Neural progenitor cell (in vitro differentiated cells): ENCODE data around the gene IQCN. TPM values are rescaled to one million over a fixed set of nuclear protein-coding genes. Genes with fewer than 3 reads are reported as not detected.

Experiments used
- DNase-seq: peaks from one replicate; pipeline ENCODE4 v3.0.0-alpha.2; 2016; ENCODE audit warnings: low spot score
- H2AFZ ChIP-seq: fragments of 200-600 bp; sonication (generic); replicated peaks from 2 replicates; pipeline ENCODE4 v1.6.1; 2016; ENCODE audit warnings: antibody characterized with exemption
- H3F3A ChIP-seq: fragments of 200-600 bp; sonication (generic); 2 replicates; pipeline ENCODE4 v1.6.1; 2016; ENCODE audit warnings: antibody characterized with exemption, low read depth
- H3K27ac ChIP-seq: fragments of 200-600 bp; sonication (generic); 2 replicates; pipeline ENCODE4 v1.5.1; 2016; ENCODE audit warnings: mild to moderate bottlenecking
- H3K27me3 ChIP-seq: fragments of 200-600 bp; sonication (generic); 2 replicates; pipeline ENCODE4 v1.6.1; 2016; ENCODE audit warnings: mild to moderate bottlenecking, moderate library complexity
- H3K36me3 ChIP-seq: fragments of 200-600 bp; sonication (generic); 2 replicates; pipeline ENCODE4 v1.5.1; 2016
- H3K4me1 ChIP-seq: fragments of 200-600 bp; sonication (generic); 2 replicates; pipeline ENCODE4 v1.6.1; 2016; ENCODE audit warnings: mixed run types
- H3K4me2 ChIP-seq: fragments of 200-600 bp; sonication (generic); 2 replicates; pipeline ENCODE4 v1.6.1; 2016
- H3K4me3 ChIP-seq: fragments of 200-600 bp; sonication (generic); 2 replicates; pipeline ENCODE4 v1.5.1; 2016
- H3K79me2 ChIP-seq: fragments of 200-600 bp; sonication (generic); 2 replicates; pipeline ENCODE4 v1.6.1; 2016; ENCODE audit warnings: low read depth
- H3K9ac ChIP-seq: fragments of 200-600 bp; sonication (generic); 2 replicates; pipeline ENCODE4 v1.6.1; 2016
- H3K9me3 ChIP-seq: fragments of 200-600 bp; sonication (generic); 2 replicates; pipeline ENCODE4 v1.5.1; 2016; ENCODE audit warnings: low read depth
- H4K20me1 ChIP-seq: fragments of 200-600 bp; sonication (generic); 2 replicates; pipeline ENCODE4 v1.6.1; 2016; ENCODE audit warnings: low read depth
- H3K27ac Mint-ChIP-seq: 3 replicates; pipeline ENCODE4 v1.8.0; 2021; ENCODE audit warnings: mixed read lengths
- H3K27me3 Mint-ChIP-seq: 2 replicates; pipeline ENCODE4 v1.8.0; 2022; ENCODE audit warnings: low read depth, mild to moderate bottlenecking, inconsistent platforms, moderate library complexity, mixed read lengths; ENCODE audit not compliant: insufficient read depth
- H3K36me3 Mint-ChIP-seq: 3 replicates; pipeline ENCODE4 v1.8.0; 2021; ENCODE audit warnings: mixed read lengths
- H3K4me1 Mint-ChIP-seq: 3 replicates; pipeline ENCODE4 v1.8.0; 2021; ENCODE audit warnings: mixed read lengths
- H3K4me3 Mint-ChIP-seq: 3 replicates; pipeline ENCODE4 v1.8.0; 2021; ENCODE audit warnings: mild to moderate bottlenecking, moderate library complexity, mixed read lengths
- H3K9me3 Mint-ChIP-seq: 3 replicates; pipeline ENCODE4 v1.8.0; 2020; ENCODE audit warnings: mixed read lengths
- CTCF ChIP-seq: fragments of 200-600 bp; sonication (generic); IDR thresholded peaks from 2 replicates; pipeline ENCODE4 v1.5.1; 2017; ENCODE audit warnings: antibody characterized with exemption, mild to moderate bottlenecking
- EZH2 ChIP-seq: fragments of 200-600 bp; sonication (generic); IDR thresholded peaks from 2 replicates; pipeline ENCODE4 v1.6.1; 2017; ENCODE audit warnings: antibody characterized with exemption, mild to moderate bottlenecking, moderate library complexity
- EZH2phosphoT487 ChIP-seq: fragments of 200-600 bp; sonication (generic); IDR thresholded peaks from 2 replicates; pipeline ENCODE4 v1.6.1; 2017; ENCODE audit warnings: antibody characterized with exemption
- total RNA-seq: library from RNA; depleted of rRNA; stranded (reverse); fragments of >200 nt; gene quantifications from 2 replicates; pipeline ENCODE4 v1.2.3, GENCODE V29; 2015; ENCODE audit warnings: low replicate concordance

The IQCN gene
- total RNA-seq, 1 donor from 2014 or later = 0.11 TPM

GRCh38 chr19:18308051-18308947 is 34.0 kb upstream of the IQCN start:
- Histone ChIP-seq H3K27ac (no peak overlapping the region), H2AFZ (no peak overlapping the region), H3F3A (peaks cover 43% of the 10 kb centered on the region), H3K4me3 (no peak overlapping the region), H3K27me3 (no peaks in the 10 kb centered on the region), H3K79me2 (peaks cover 10% of the 10 kb centered on the region), H3K4me1 (peaks cover 21% of the 10 kb centered on the region), H3K9ac (no peak overlapping the region), H3K9me3 (no peaks in the 10 kb centered on the region), H4K20me1 (peaks cover 39% of the 10 kb centered on the region), H3K4me2 (no peak overlapping the region), H3K36me3 (peaks cover 3% of the 10 kb centered on the region)
- no peaks in the 10 kb centered on the region for H3K27me3 Mint-ChIP-seq
- no peak overlapping the region for H3K27ac Mint-ChIP-seq
- TF ChIP-seq CTCF (no peak), EZH2 (no peak), EZH2phosphoT487 (no peak)
- H3K36me3 Mint-ChIP-seq = peaks cover 13% of the 10 kb centered on the region
- H3K4me1 Mint-ChIP-seq = peaks cover 28% of the 10 kb centered on the region
- H3K9me3 Mint-ChIP-seq = no peaks in the 10 kb centered on the region
- H3K4me3 Mint-ChIP-seq = no peak overlapping the region
- DNase-seq = no peak

DNA sequence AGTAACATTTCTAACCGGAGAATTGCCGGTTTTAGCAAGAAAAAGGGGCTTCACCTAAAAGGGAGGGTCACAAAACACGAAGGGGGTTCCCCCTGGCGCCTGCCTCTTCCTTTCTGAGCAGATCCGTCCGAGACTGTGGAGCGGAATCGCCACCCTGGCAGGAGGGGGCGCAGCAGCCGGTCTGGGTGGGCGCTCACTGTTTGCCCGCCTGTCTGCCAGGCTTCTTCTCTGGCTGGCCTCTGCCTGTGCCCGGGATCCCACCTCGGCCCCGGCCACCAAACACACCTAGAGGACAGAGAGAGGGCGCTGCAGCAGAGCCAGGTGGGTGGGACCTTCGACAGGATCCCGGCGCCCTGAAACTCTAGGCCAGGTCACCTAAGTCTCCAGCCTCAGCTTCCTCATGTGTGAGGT is 33.0 kb upstream of the IQCN start:
- Histone ChIP-seq H3K4me3 (no peak overlapping the region), H3K27ac (no peak overlapping the region), H2AFZ (no peak overlapping the region), H4K20me1 (peaks cover 31% of the 10 kb centered on the region), H3K9ac (no peak overlapping the region), H3K9me3 (no peaks in the 10 kb centered on the region), H3K36me3 (no peaks in the 10 kb centered on the region), H3K4me1 (peaks cover 21% of the 10 kb centered on the region), H3F3A (peaks cover 44% of the 10 kb centered on the region), H3K79me2 (no peaks in the 10 kb centered on the region), H3K4me2 (no peak overlapping the region), H3K27me3 (no peaks in the 10 kb centered on the region)
- Mint-ChIP-seq H3K9me3 (no peaks in the 10 kb centered on the region), H3K4me1 (peaks cover 28% of the 10 kb centered on the region), H3K27me3 (no peaks in the 10 kb centered on the region), H3K36me3 (peaks cover 8% of the 10 kb centered on the region), H3K4me3 (peak overlapping the region; percentile 43), H3K27ac (peak overlapping the region; percentile 95)
- no peak for TF ChIP-seq EZH2
- TF ChIP-seq CTCF = no peak
- TF ChIP-seq EZH2phosphoT487 = no peak
- DNase-seq = no peak

GRCh38 chr19:18306888-18307260 is 32.6 kb upstream of the IQCN start:
- Histone ChIP-seq H2AFZ (no peak overlapping the region), H3F3A (peaks cover 44% of the 10 kb centered on the region), H3K79me2 (no peaks in the 10 kb centered on the region), H3K4me2 (no peak overlapping the region), H3K9me3 (no peaks in the 10 kb centered on the region), H3K36me3 (no peaks in the 10 kb centered on the region), H3K4me1 (peaks cover 21% of the 10 kb centered on the region), H4K20me1 (peaks cover 27% of the 10 kb centered on the region), H3K27me3 (no peaks in the 10 kb centered on the region), H3K4me3 (no peak overlapping the region), H3K9ac (no peak overlapping the region), H3K27ac (no peak overlapping the region)
- no peak for DNase-seq
- Mint-ChIP-seq H3K9me3 (no peaks in the 10 kb centered on the region), H3K4me3 (peak overlapping the region; percentile 43), H3K36me3 (peaks cover 8% of the 10 kb centered on the region), H3K27me3 (no peaks in the 10 kb centered on the region), H3K27ac (peak overlapping the region; percentile 95), H3K4me1 (peaks cover 28% of the 10 kb centered on the region)
- no peak for TF ChIP-seq EZH2
- TF ChIP-seq EZH2phosphoT487 = no peak
- no peak for TF ChIP-seq CTCF
